Subcutaneous abdominal adipose tissue (tissue), 5 donors: Measurements from ENCODE around the gene EFCAB8.

Experiments
- H3K27ac ChIP-seq: one replicate; pipeline ENCODE4 v1.7.0; 2013; ENCODE audit warnings: low read depth, mild to moderate bottlenecking, inconsistent platforms, low read length, moderate library complexity
- H3K27me3 ChIP-seq, 5 donors: one replicate each; pipeline ENCODE4 v1.7.0; 2013; ENCODE audit warnings: low read length in 5 of 5, inconsistent platforms in 1 of 5; ENCODE audit not compliant: control insufficient read depth in 5 of 5, insufficient read depth in 4 of 5
- H3K36me3 ChIP-seq, 5 donors: one replicate each; pipeline ENCODE4 v1.7.0; 2013; ENCODE audit warnings: low read length in 5 of 5; ENCODE audit not compliant: control insufficient read depth in 5 of 5, insufficient read depth in 5 of 5
- H3K4me1 ChIP-seq, 5 donors: one replicate each; pipeline ENCODE4 v1.7.0; 2013; ENCODE audit warnings: low read length in 5 of 5, mild to moderate bottlenecking in 3 of 5, moderate library complexity in 1 of 5; ENCODE audit not compliant: control insufficient read depth in 5 of 5, insufficient read depth in 5 of 5
- H3K4me3 ChIP-seq, 5 donors: one replicate each; pipeline ENCODE4 v1.7.0; 2013; ENCODE audit warnings: low read length in 5 of 5, low read depth in 1 of 5
- H3K9ac ChIP-seq, 5 donors: one replicate each; pipeline ENCODE4 v1.7.0; 2013; ENCODE audit warnings: low read length in 5 of 5, mild to moderate bottlenecking in 4 of 5, moderate library complexity in 3 of 5
- H3K9me3 ChIP-seq, 5 donors: one replicate each; pipeline ENCODE4 v1.7.0; 2013; ENCODE audit warnings: low read length in 5 of 5; ENCODE audit not compliant: control insufficient read depth in 5 of 5
- donor health status: healthy.
- donor health status: healthy.
- donor health status: healthy.
- donor health status: healthy.
- donor health status: healthy.

The EFCAB8 gene

GRCh38 chr20:32917191-32917950 lies 58.6 kb downstream of the EFCAB8 start:
- Histone ChIP-seq H3K4me3 (no peak overlapping the region), H3K27ac (no peak overlapping the region), H3K27me3 (peaks cover 0 to 1% (median 0%) of the 10 kb centered on the region in 5 donors), H3K9me3 (peaks cover 6 to 28% (median 13%) of the 10 kb centered on the region in 5 donors), H3K36me3 (no peaks in the 10 kb centered on the region), H3K9ac (no peak overlapping the region), H3K4me1 (no peaks in the 10 kb centered on the region)

- no peaks in the 10 kb centered on the region for H3K36me3 ChIP-seq
- H3K4me1 ChIP-seq, result no peaks in the 10 kb centered on the region
- H3K27me3 ChIP-seq, result peaks cover 0 to 4% (median 0%) of the 10 kb centered on the region in 5 donors
- H3K9me3 ChIP-seq, result peaks cover 6 to 28% (median 13%) of the 10 kb centered on the region in 5 donors
- no peak overlapping the region for H3K27ac ChIP-seq
- no peak overlapping the region for H3K4me3 ChIP-seq
- no peak overlapping the region for H3K9ac ChIP-seq
Observed at GRCh38 chr20:32918296-32918695, 59.6 kb downstream of the EFCAB8 start.

- no peaks in the 10 kb centered on the region for H3K36me3 ChIP-seq
- H3K4me3 ChIP-seq, result no peak overlapping the region
- peaks cover 0 to 4% (median 0%) of the 10 kb centered on the region in 5 donors for H3K27me3 ChIP-seq
- no peak overlapping the region for H3K9ac ChIP-seq
- no peak overlapping the region for H3K27ac ChIP-seq
- no peaks in the 10 kb centered on the region for H3K4me1 ChIP-seq
- H3K9me3 ChIP-seq, result peaks cover 6 to 28% (median 13%) of the 10 kb centered on the region in 5 donors
Observed at GRCh38 chr20:32918751-32919150, 60.0 kb downstream of the EFCAB8 start.

GRCh38 chr20:32920066-32920465 lies 61.3 kb downstream of the EFCAB8 start:
- H3K27ac ChIP-seq, result no peak overlapping the region

GRCh38 chr20:32920530-32921298 lies 62.0 kb downstream of the EFCAB8 start:
- H3K27ac ChIP-seq, result no peak overlapping the region
- H3K9me3 ChIP-seq, result peaks cover 3 to 15% (median 11%) of the 10 kb centered on the region in 5 donors
- H3K9ac ChIP-seq, result no peak overlapping the region
- no peaks in the 10 kb centered on the region for H3K4me1 ChIP-seq
- no peak overlapping the region for H3K4me3 ChIP-seq
- no peaks in the 10 kb centered on the region for H3K36me3 ChIP-seq
- H3K27me3 ChIP-seq, result peaks cover 0 to 4% (median 0%) of the 10 kb centered on the region in 5 donors

More at GRCh38 chr20:32920066-32920465, 61.3 kb downstream of the EFCAB8 start:
- Histone ChIP-seq H3K4me1 (no peaks in the 10 kb centered on the region), H3K9me3 (peaks cover 6 to 21% (median 13%) of the 10 kb centered on the region in 5 donors), H3K4me3 (no peak overlapping the region), H3K27me3 (peaks cover 0 to 4% (median 0%) of the 10 kb centered on the region in 5 donors), H3K9ac (no peak overlapping the region), H3K36me3 (no peaks in the 10 kb centered on the region)

- H3K9me3 ChIP-seq, result no peaks in the 10 kb centered on the region
- H3K4me3 ChIP-seq, result no peak overlapping the region
- no peak overlapping the region for H3K27ac ChIP-seq
- H3K9ac ChIP-seq, result no peak overlapping the region
- H3K4me1 ChIP-seq, result no peaks in the 10 kb centered on the region
- peaks cover 0 to 4% (median 0%) of the 10 kb centered on the region in 5 donors for H3K27me3 ChIP-seq
- no peaks in the 10 kb centered on the region for H3K36me3 ChIP-seq
Observed at GRCh38 chr20:32922466-32922865, 63.7 kb downstream of the EFCAB8 start.

- Histone ChIP-seq H3K9ac (no peak overlapping the region), H3K27ac (no peak overlapping the region), H3K27me3 (peaks cover 0 to 4% (median 0%) of the 10 kb centered on the region in 5 donors), H3K36me3 (no peaks in the 10 kb centered on the region), H3K4me1 (no peaks in the 10 kb centered on the region), H3K9me3 (no peaks in the 10 kb centered on the region), H3K4me3 (no peak overlapping the region)
Observed at GRCh38 chr20:32924781-32925180, 66.1 kb downstream of the EFCAB8 start.

GRCh38 chr20:32925481-32926196 lies 66.9 kb downstream of the EFCAB8 start:
- H3K9ac ChIP-seq, result no peak overlapping the region
- no peak overlapping the region for H3K27ac ChIP-seq
- no peaks in the 10 kb centered on the region for H3K9me3 ChIP-seq
- no peaks in the 10 kb centered on the region for H3K4me1 ChIP-seq
- peaks cover 0 to 4% (median 0%) of the 10 kb centered on the region in 5 donors for H3K27me3 ChIP-seq
- H3K36me3 ChIP-seq, result no peaks in the 10 kb centered on the region
- H3K4me3 ChIP-seq, result no peak overlapping the region

GRCh38 chr20:32929162-32929561 lies 70.4 kb downstream of the EFCAB8 start:
- no peaks in the 10 kb centered on the region for H3K9me3 ChIP-seq

More at GRCh38 chr20:32929162-32929561, 70.4 kb downstream of the EFCAB8 start:
- Histone ChIP-seq H3K27me3 (no peaks in the 10 kb centered on the region), H3K9ac (no peak overlapping the region), H3K27ac (no peak overlapping the region), H3K4me3 (no peak overlapping the region), H3K36me3 (no peaks in the 10 kb centered on the region), H3K4me1 (no peaks in the 10 kb centered on the region)
